Breast epithelium (tissue), 3 donors: ENCODE results near the gene ZNF79.

Experiments
- POLR2AphosphoS5 ChIP-seq, 3 donors: sonication (generic); formaldehyde crosslinking; IDR thresholded peaks; one replicate each; pipeline ENCODE4 v1.6.1; 2017; ENCODE audit warnings: antibody characterized with exemption in 3 of 3
- TF ChIP-seq, protein P1 (sequence below), 3 donors: fragments of 450-650 bp; IDR thresholded peaks; one replicate each; pipeline ENCODE4 v1.5.1; 2016 to 2017; ENCODE audit warnings: antibody characterized with exemption in 3 of 3, mild to moderate bottlenecking in 3 of 3, moderate library complexity in 3 of 3

DNA sequence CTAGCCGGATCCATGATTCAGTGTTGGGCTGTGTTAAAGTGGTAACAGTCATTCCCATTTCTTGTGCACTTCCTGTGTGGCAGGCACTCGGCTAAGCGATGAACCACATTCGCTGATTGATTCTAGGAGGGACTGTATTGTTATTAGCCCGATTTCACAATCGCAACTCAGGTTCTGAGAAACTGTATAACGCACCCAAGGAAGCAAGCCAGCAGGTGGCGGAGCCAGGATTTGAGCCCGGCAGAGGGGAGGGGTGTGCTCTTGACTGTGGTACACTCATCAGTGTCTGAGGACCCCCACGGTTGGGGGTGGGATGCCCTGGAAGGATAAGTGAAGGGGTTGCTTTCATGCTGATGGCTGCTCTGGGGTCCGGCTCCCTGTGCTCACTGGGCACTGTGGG, 61.8 kb downstream of the ZNF79 start:
- TF ChIP-seq, protein P1, sequence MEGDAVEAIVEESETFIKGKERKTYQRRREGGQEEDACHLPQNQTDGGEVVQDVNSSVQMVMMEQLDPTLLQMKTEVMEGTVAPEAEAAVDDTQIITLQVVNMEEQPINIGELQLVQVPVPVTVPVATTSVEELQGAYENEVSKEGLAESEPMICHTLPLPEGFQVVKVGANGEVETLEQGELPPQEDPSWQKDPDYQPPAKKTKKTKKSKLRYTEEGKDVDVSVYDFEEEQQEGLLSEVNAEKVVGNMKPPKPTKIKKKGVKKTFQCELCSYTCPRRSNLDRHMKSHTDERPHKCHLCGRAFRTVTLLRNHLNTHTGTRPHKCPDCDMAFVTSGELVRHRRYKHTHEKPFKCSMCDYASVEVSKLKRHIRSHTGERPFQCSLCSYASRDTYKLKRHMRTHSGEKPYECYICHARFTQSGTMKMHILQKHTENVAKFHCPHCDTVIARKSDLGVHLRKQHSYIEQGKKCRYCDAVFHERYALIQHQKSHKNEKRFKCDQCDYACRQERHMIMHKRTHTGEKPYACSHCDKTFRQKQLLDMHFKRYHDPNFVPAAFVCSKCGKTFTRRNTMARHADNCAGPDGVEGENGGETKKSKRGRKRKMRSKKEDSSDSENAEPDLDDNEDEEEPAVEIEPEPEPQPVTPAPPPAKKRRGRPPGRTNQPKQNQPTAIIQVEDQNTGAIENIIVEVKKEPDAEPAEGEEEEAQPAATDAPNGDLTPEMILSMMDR (IDR thresholded peaks at IDR 0.05) = peak in 1 of 3 donors; percentile 14
- no peak for TF ChIP-seq POLR2AphosphoS5 (IDR thresholded peaks at IDR 0.05)
